GM12875 (cell line): ENCODE data around the gene RASSF7.

Source experiments
- H3K4me3 ChIP-seq: one replicate; pipeline ENCODE4 v1.5.1; 2011; ENCODE audit warnings: low read depth, low read length, control low read depth
- TF ChIP-seq, protein P1 (sequence below): IDR thresholded peaks from 2 replicates; pipeline ENCODE4 v1.5.1; 2011; ENCODE audit warnings: low read depth, mild to moderate bottlenecking, control low read depth, inconsistent platforms, low read length, moderate library complexity, borderline replicate concordance; ENCODE audit not compliant: insufficient read depth

RASSF7 gene

DNA sequence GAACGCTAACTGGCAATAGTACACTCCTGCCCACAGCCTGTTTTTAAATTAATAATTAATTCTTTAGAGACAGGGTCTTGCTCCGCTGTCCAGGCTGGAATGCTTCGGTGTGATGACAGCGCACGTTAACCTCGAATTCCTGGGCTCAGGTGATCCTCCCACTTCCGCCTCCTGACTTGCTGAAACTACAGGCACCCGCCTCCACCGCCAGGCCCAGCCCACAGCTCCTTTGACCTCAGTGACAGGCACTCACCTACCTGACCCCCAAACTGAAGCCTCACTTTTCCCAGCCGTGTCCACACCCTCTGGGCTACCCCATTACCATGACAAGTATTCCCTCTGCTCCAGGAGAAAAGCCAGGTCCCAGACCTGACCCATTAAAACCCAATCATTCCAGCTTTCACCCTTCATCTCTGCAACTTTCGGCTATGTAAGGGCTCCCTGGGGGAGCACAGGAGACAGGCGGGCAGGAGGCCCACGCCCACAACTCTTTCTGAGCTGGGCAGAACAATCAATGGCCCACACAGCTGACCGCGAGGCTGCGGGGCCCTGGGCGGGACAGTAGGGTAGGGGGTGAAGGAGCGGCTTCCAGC lies 962 bp upstream of the RASSF7 start:
- TF ChIP-seq, protein P1, sequence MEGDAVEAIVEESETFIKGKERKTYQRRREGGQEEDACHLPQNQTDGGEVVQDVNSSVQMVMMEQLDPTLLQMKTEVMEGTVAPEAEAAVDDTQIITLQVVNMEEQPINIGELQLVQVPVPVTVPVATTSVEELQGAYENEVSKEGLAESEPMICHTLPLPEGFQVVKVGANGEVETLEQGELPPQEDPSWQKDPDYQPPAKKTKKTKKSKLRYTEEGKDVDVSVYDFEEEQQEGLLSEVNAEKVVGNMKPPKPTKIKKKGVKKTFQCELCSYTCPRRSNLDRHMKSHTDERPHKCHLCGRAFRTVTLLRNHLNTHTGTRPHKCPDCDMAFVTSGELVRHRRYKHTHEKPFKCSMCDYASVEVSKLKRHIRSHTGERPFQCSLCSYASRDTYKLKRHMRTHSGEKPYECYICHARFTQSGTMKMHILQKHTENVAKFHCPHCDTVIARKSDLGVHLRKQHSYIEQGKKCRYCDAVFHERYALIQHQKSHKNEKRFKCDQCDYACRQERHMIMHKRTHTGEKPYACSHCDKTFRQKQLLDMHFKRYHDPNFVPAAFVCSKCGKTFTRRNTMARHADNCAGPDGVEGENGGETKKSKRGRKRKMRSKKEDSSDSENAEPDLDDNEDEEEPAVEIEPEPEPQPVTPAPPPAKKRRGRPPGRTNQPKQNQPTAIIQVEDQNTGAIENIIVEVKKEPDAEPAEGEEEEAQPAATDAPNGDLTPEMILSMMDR: no peak
- H3K4me3 ChIP-seq: peak overlapping the region; percentile 57

DNA sequence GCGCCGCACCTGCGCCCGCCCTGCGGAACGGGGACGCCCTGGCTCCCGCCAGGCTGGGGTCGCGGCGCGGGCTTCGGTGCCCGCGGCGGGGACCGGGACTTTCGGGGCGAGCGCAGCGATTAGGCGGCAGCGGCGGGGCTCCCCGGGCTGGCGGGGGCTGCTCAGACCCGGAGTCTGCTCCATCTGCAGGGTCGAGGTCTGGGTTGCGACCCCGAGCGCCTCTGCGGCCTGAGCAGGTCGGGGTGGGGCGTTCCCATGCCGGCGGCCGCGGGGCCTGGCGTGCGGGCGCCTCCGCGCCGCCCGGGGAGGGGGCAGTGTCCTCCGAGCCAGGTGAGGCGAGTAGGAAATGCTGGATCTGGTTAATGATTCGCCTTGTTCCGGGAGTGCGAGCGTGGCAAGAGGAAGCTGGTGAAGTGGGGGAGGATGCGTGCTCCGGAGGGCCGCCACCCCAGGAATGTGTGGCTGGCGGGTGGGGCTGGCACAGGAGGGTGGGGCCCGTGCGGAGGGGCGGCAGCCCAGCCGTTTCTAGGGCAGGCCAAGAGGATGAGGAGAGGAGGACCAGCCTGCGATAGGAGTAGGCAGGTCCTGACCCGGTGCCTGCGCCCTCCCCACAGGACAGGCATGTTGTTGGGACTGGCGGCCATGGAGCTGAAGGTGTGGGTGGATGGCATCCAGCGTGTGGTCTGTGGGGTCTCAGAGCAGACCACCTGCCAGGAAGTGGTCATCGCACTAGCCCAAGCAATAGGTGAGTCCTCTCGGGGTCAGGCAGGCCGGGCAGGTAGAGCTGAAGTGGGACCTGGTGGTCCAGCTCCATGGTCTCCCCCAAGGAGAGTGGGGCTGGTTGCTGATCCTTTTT lies 606 bp downstream of the RASSF7 start:
- TF ChIP-seq, protein P1: no peak
- H3K4me3 ChIP-seq: peak overlapping the region; percentile 70

DNA sequence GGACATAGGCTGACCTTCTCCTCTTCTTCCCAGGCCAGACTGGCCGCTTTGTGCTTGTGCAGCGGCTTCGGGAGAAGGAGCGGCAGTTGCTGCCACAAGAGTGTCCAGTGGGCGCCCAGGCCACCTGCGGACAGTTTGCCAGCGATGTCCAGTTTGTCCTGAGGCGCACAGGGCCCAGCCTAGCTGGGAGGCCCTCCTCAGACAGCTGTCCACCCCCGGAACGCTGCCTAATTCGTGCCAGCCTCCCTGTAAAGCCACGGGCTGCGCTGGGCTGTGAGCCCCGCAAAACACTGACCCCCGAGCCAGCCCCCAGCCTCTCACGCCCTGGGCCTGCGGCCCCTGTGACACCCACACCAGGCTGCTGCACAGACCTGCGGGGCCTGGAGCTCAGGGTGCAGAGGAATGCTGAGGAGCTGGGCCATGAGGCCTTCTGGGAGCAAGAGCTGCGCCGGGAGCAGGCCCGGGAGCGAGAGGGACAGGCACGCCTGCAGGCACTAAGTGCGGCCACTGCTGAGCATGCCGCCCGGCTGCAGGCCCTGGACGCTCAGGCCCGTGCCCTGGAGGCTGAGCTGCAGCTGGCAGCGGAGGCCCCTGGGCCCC lies 1.4 kb downstream of the RASSF7 start:
- TF ChIP-seq, protein P1: no peak
- H3K4me3 ChIP-seq: no peak overlapping the region

DNA sequence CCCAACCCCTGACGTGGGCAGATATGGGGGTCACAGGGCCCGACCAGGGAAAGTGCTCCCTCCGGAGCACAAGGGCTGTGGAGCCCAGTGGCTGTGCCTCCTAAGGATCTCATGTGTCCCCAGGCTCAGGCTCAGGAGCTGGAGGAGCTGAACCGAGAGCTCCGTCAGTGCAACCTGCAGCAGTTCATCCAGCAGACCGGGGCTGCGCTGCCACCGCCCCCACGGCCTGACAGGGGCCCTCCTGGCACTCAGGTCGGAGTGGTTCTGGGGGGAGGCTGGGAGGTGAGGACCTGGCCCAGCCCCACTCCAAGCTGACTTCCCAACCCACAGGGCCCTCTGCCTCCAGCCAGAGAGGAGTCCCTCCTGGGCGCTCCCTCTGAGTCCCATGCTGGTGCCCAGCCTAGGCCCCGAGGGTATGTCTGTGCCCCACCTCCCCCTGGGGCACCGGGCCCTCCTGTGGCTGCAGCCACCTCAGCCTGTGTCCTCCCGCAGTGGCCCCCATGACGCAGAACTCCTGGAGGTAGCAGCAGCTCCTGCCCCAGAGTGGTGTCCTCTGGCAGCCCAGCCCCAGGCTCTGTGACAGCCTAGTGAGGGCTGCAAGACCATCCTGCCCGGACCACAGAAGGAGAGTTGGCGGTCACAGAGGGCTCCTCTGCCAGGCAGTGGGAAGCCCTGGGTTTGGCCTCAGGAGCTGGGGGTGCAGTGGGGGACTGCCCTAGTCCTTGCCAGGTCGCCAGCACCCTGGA lies 2.5 kb downstream of the RASSF7 start:
- TF ChIP-seq, protein P1: no peak

DNA sequence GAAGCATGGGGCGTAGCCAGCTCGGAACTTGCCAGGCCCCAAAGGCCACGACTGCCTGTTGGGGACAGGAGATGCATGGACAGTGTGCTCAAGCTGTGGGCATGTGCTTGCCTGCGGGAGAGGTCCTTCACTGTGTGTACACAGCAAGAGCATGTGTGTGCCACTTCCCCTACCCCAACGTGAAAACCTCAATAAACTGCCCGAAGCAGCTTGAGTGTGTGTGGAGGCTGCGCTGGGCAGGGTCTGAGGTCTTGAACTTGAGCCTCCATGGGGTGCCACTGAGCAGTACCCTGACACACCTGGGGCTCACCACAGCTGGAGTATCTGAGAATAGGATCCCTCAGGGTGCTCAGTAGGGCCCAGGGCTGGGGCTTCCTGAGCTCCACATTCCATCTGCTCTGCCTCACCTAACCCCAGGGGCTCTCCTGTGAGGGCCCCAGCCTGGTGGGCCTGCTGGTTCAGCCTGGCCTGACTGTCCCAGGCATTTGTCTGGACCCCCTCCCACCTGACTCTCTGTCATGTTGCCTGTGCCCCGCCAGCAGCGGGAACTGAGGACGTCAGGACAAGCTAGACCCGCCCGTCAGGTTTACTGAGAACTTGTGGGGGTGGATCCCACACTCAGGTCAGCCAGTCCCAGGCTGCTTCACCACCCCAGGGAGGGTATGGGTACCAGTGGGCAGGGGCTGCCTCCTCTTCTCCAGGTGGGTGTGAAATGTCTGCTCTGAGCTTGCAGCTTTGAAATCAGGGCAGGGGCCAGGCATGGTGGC lies 3.2 kb downstream of the RASSF7 start:
- TF ChIP-seq, protein P1: no peak
- no peak overlapping the region for H3K4me3 ChIP-seq

More for the DNA sequence above, 2.5 kb downstream of the RASSF7 start:
- H3K4me3 ChIP-seq: no peak overlapping the region

DNA sequence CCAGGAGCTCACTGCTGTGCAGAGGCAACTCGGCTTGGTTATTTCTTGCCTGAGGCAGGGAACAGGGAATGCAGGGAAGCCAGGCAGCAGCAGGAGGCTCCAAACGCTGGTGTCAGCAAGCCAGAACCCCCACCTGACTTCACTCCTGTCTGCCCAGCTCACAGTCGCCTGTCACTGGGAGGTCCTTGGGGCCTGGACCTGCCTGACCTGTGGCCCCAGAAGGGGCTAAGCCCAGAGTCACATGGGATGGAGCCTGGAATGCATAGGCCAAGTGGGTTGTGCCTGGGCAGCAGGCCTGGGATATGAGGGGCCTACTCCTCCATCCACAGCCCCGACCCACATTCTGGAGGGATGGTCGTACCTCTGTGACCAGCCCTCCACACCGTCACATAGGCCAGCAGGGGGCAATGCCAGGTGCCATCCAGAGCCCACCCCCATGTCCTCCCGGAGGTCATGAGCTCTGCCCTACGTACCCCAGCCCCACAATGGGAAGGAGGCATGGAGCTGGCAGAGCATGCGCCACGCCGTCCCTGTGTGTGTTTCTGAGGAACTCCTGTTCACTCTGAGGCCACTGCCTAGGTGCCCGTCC lies 5.2 kb downstream of the RASSF7 start:
- TF ChIP-seq, protein P1: no peak
- no peak overlapping the region for H3K4me3 ChIP-seq
